HepG2 (cell line): ENCODE measurements around the gene PSMC4. TPM values are rescaled to one million over a fixed set of nuclear protein-coding genes. Genes with fewer than 3 reads are reported as not detected.

Source experiments
- AKAP8 ChIP-seq: sonication (generic); formaldehyde crosslinking; IDR thresholded peaks from 2 replicates; pipeline ENCODE4 v1.5.1; 2020; ENCODE audit warnings: mild to moderate bottlenecking, missing genetic modification reagents
- GLI4 ChIP-seq: sonication (generic); formaldehyde crosslinking; IDR thresholded peaks from 2 replicates; pipeline ENCODE4 v1.5.1; 2020; ENCODE audit warnings: missing genetic modification reagents, mild to moderate bottlenecking, moderate library complexity, borderline replicate concordance
- MYC ChIP-seq: sonication (generic); formaldehyde crosslinking; IDR thresholded peaks from 2 replicates; pipeline ENCODE4 v1.9.0; 2021; ENCODE audit warnings: missing genetic modification reagents, borderline replicate concordance
- NR1H2 ChIP-seq: sonication (generic); formaldehyde crosslinking; IDR thresholded peaks from 2 replicates; pipeline ENCODE4 v1.8.1; 2022; ENCODE audit warnings: low read depth, missing genetic modification reagents, borderline replicate concordance
- PAX8 ChIP-seq: sonication (generic); formaldehyde crosslinking; IDR thresholded peaks from 2 replicates; pipeline ENCODE4 v1.8.0; 2022; ENCODE audit warnings: mild to moderate bottlenecking, missing genetic modification reagents, borderline replicate concordance
- PRMT3 ChIP-seq: sonication (generic); formaldehyde crosslinking; IDR thresholded peaks from 2 replicates; pipeline ENCODE4 v1.8.1; 2022; ENCODE audit warnings: low read depth, mild to moderate bottlenecking, moderate library complexity, missing genetic modification reagents, borderline replicate concordance
- PRPF4 ChIP-seq: fragments of 200-400 bp; formaldehyde crosslinking; IDR thresholded peaks from 2 replicates; pipeline ENCODE4 v1.6.1; 2016; ENCODE audit warnings: low read length, low read depth; ENCODE audit not compliant: poor library complexity, severe bottlenecking
- RAD21 ChIP-seq: fragments of 450-650 bp; formaldehyde crosslinking; IDR thresholded peaks from 2 replicates; pipeline ENCODE4 v1.5.0; 2020; ENCODE audit warnings: mild to moderate bottlenecking
- RFXANK ChIP-seq: IDR thresholded peaks from 2 replicates; pipeline ENCODE4 v1.6.1; 2016
- TFDP2 ChIP-seq: sonication (generic); formaldehyde crosslinking; IDR thresholded peaks from 2 replicates; pipeline ENCODE4 v1.4.0; 2020; ENCODE audit warnings: missing genetic modification reagents
- TRIM24 ChIP-seq: sonication (generic); formaldehyde crosslinking; IDR thresholded peaks from 2 replicates; pipeline ENCODE4 v1.8.0; 2022; ENCODE audit warnings: mild to moderate bottlenecking, missing genetic modification reagents
- ZEB1 ChIP-seq: IDR thresholded peaks from 2 replicates; pipeline ENCODE4 v1.6.1; 2012; ENCODE audit warnings: mild to moderate bottlenecking, low read depth, inconsistent platforms; ENCODE audit not compliant: insufficient replicate concordance
- ZFP36 ChIP-seq: fragments of 150-350 bp; IDR thresholded peaks from 2 replicates; pipeline ENCODE4 v1.6.1; 2018; ENCODE audit warnings: borderline replicate concordance, low read length, low read depth; ENCODE audit not compliant: partially characterized antibody
- ZNF256 ChIP-seq: sonication (generic); formaldehyde crosslinking; conservative IDR thresholded peaks from 2 replicates; pipeline ENCODE4 v1.4.0; 2020; ENCODE audit warnings: missing genetic modification reagents
- polyA plus RNA-seq, 8 experiments: library from polyadenylated mRNA; depleted of rRNA in 3 of 8; stranded (reverse) in 7 of 8; unstranded in 1 of 8; fragments of >200 nt; fragmentation: Illumina TruSeq in 4 of 8; extraction: Trizol in 4 of 8; gene quantifications; 2 replicates each; pipeline versions ENCODE4 v1.2.1 to v1.2.3, GENCODE V29; 2011 to 2016; ENCODE audit warnings: low read depth in 4 of 8, missing spikeins in 1 of 8, mixed read lengths in 1 of 8; ENCODE audit not compliant: insufficient read depth in 1 of 8
- total RNA-seq, 5 experiments: library from RNA; depleted of rRNA; stranded (reverse); fragments of >200 nt; fragmentation: Illumina TruSeq; extraction: Trizol; gene quantifications; 2 replicates each; pipeline ENCODE4 v1.2.3, GENCODE V29; 2016; ENCODE audit warnings: low read depth in 1 of 5
- TF ChIP-seq, protein P1 (sequence below): sonication (generic); formaldehyde crosslinking; IDR thresholded peaks from 2 replicates; pipeline ENCODE4 v1.5.0; 2020; ENCODE audit warnings: mild to moderate bottlenecking, missing genetic modification reagents
- TF ChIP-seq, protein P2 (sequence below): sonication (generic); formaldehyde crosslinking; IDR thresholded peaks from 2 replicates; pipeline ENCODE4 v1.5.1; 2020; ENCODE audit warnings: missing genetic modification reagents, mild to moderate bottlenecking, borderline replicate concordance
- TF ChIP-seq, protein P3 (sequence below): sonication (generic); formaldehyde crosslinking; IDR thresholded peaks from 2 replicates; pipeline ENCODE4 v1.4.0; 2020; ENCODE audit warnings: missing genetic modification reagents

The PSMC4 gene
- total and polyA plus RNA-seq, 2 of the 13 experiments (the other 11 are each of a cell fraction or from before 2014, with no cell fraction given), result 49.9 to 160 TPM

DNA sequence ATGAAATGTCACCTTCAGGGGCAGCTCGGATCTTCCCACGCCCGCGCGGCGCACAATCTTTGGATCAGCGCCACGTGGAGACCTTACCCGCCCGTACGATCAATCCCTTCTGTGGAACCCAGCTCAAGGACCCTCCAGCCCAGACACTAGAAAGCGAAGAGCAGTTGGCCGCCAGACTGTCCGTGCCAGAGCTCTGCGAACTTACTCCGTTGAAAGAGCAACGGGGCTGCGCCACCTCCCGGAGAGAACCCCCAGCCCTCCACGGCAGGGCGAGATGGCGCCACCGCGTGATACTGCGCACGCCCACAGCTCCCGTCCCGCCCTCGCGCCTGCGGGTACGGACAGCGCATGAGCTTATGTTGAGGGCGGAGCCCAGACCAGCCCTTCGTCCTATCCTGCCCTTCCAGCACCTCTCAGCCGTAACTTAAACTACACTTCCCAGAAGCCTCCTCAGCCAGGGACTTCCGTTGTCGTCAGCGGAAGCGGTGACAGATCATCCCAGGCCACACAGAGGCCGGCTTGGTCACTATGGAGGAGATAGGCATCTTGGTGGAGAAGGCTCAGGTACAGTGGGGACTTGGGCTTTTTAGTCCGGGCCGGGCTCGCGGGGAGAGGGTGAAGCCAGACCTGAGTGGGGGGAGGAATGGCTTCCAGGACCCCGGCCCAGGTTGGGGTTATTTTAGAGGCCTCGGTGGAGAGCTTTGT, at the start of gene PSMC4 (continued):
- TF ChIP-seq, protein P1, sequence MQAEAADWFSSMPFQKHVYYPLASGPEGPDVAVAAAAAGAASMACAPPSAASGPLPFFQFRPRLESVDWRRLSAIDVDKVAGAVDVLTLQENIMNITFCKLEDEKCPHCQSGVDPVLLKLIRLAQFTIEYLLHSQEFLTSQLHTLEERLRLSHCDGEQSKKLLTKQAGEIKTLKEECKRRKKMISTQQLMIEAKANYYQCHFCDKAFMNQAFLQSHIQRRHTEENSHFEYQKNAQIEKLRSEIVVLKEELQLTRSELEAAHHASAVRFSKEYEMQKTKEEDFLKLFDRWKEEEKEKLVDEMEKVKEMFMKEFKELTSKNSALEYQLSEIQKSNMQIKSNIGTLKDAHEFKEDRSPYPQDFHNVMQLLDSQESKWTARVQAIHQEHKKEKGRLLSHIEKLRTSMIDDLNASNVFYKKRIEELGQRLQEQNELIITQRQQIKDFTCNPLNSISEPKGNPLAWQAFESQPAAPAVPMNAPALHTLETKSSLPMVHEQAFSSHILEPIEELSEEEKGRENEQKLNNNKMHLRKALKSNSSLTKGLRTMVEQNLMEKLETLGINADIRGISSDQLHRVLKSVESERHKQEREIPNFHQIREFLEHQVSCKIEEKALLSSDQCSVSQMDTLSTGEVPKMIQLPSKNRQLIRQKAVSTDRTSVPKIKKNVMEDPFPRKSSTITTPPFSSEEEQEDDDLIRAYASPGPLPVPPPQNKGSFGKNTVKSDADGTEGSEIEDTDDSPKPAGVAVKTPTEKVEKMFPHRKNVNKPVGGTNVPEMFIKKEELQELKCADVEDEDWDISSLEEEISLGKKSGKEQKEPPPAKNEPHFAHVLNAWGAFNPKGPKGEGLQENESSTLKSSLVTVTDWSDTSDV (CRISPR knock-in tag), result no peak
- TF ChIP-seq ZFP36 (no peak), MYC (CRISPR knock-in tag) (peak; percentile 93), PRPF4 (no peak), ZEB1 (no peak), TFDP2 (peak; percentile 94), TRIM24 (CRISPR knock-in tag) (no peak), AKAP8 (peak; percentile 44; the same call in 1 of the 2 replicates), NR1H2 (no peak), ZNF256 (CRISPR knock-in tag) (peak; percentile 74; the same call in 1 of the 2 replicates), RAD21 (CRISPR knock-in tag) (peak; percentile 98), GLI4 (CRISPR knock-in tag) (no peak), RFXANK (CRISPR knock-in tag) (0 out of 2 replicates have a peak, but pooled peaks have one; percentile 32), PAX8 (CRISPR knock-in tag) (0 out of 2 replicates have a peak, but pooled peaks have one; percentile 54), PRMT3 (peak; percentile 78; the same call in 1 of the 2 replicates)
- TF ChIP-seq, protein P2, sequence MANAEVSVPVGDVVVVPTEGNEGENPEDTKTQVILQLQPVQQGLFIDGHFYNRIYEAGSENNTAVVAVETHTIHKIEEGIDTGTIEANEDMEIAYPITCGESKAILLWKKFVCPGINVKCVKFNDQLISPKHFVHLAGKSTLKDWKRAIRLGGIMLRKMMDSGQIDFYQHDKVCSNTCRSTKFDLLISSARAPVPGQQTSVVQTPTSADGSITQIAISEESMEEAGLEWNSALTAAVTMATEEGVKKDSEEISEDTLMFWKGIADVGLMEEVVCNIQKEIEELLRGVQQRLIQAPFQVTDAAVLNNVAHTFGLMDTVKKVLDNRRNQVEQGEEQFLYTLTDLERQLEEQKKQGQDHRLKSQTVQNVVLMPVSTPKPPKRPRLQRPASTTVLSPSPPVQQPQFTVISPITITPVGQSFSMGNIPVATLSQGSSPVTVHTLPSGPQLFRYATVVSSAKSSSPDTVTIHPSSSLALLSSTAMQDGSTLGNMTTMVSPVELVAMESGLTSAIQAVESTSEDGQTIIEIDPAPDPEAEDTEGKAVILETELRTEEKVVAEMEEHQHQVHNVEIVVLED (CRISPR knock-in tag), result peak; percentile 78
- TF ChIP-seq, protein P3, sequence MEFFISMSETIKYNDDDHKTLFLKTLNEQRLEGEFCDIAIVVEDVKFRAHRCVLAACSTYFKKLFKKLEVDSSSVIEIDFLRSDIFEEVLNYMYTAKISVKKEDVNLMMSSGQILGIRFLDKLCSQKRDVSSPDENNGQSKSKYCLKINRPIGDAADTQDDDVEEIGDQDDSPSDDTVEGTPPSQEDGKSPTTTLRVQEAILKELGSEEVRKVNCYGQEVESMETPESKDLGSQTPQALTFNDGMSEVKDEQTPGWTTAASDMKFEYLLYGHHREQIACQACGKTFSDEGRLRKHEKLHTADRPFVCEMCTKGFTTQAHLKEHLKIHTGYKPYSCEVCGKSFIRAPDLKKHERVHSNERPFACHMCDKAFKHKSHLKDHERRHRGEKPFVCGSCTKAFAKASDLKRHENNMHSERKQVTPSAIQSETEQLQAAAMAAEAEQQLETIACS (CRISPR knock-in tag), result peak; percentile 61
